Glutamatergic neuron (in vitro differentiated cells): ENCODE data around the gene FAIM2. TPM values are rescaled to one million over a fixed set of nuclear protein-coding genes. Genes with fewer than 3 reads are reported as not detected.

ENCODE experiments used
- DNase-seq: peaks from one replicate; pipeline ENCODE4 v3.0.0; 2022
- H3K27ac Mint-ChIP-seq: one replicate; pipeline ENCODE4 v1.8.0; 2020; ENCODE audit warnings: mild to moderate bottlenecking, mixed read lengths, inconsistent platforms; ENCODE audit not compliant: unreplicated experiment
- H3K27me3 Mint-ChIP-seq: one replicate; pipeline ENCODE4 v1.8.0; 2020; ENCODE audit warnings: mild to moderate bottlenecking, moderate library complexity, mixed read lengths, inconsistent platforms; ENCODE audit not compliant: unreplicated experiment
- H3K36me3 Mint-ChIP-seq: one replicate; pipeline ENCODE4 v1.8.0; 2020; ENCODE audit warnings: mild to moderate bottlenecking, mixed read lengths, inconsistent platforms; ENCODE audit not compliant: unreplicated experiment
- H3K4me1 Mint-ChIP-seq: one replicate; pipeline ENCODE4 v1.8.0; 2020; ENCODE audit warnings: mild to moderate bottlenecking, low read depth, mixed read lengths, inconsistent platforms; ENCODE audit not compliant: unreplicated experiment
- H3K4me3 Mint-ChIP-seq: one replicate; pipeline ENCODE4 v1.8.0; 2020; ENCODE audit warnings: mild to moderate bottlenecking, mixed read lengths, inconsistent platforms; ENCODE audit not compliant: unreplicated experiment
- H3K9me3 Mint-ChIP-seq: one replicate; pipeline ENCODE4 v1.8.0; 2020; ENCODE audit warnings: mild to moderate bottlenecking, moderate library complexity, mixed read lengths, inconsistent platforms; ENCODE audit not compliant: unreplicated experiment
- CTCF ChIP-seq: fragments of 200-600 bp; sonication (generic); IDR thresholded peaks from one replicate; pipeline ENCODE4 v1.5.0; 2021; ENCODE audit not compliant: partially characterized antibody, unreplicated experiment
- total RNA-seq: library from RNA; stranded (reverse); fragmentation: NEBNext Ultra II Directional; extraction: Animal tissue kit (Norgen Biotek cat#: 25700); gene quantifications from one replicate; pipeline ENCODE4 v1.2.1, GENCODE V29; 2021; ENCODE audit not compliant: unreplicated experiment

FAIM2 gene
- total RNA-seq, 1 donor from 2014 or later, result 3.5 TPM

GRCh38 chr12:49925433-49926204 lies 21.9 kb upstream of the FAIM2 start:
- Mint-ChIP-seq H3K4me1 (no peaks in the 10 kb centered on the region), H3K27ac (no peak overlapping the region), H3K4me3 (no peak overlapping the region), H3K9me3 (peaks cover 2% of the 10 kb centered on the region), H3K27me3 (peaks cover 8% of the 10 kb centered on the region), H3K36me3 (no peaks in the 10 kb centered on the region)
- DNase-seq, result no peak
- TF ChIP-seq CTCF, result no peak

- H3K4me3 Mint-ChIP-seq, result no peak overlapping the region
- H3K4me1 Mint-ChIP-seq, result no peaks in the 10 kb centered on the region
- H3K9me3 Mint-ChIP-seq, result peaks cover 2% of the 10 kb centered on the region
- H3K36me3 Mint-ChIP-seq, result no peaks in the 10 kb centered on the region
- peak overlapping the region; percentile 62 for H3K27ac Mint-ChIP-seq
- TF ChIP-seq CTCF, result no peak
- DNase-seq, result no peak
- peaks cover 8% of the 10 kb centered on the region for H3K27me3 Mint-ChIP-seq
These were observed 21.0 kb upstream of the FAIM2 start for GRCh38 chr12:49924628-49925246.

- Mint-ChIP-seq H3K9me3 (peaks cover 4% of the 10 kb centered on the region), H3K27ac (no peak overlapping the region), H3K36me3 (no peaks in the 10 kb centered on the region), H3K4me1 (no peaks in the 10 kb centered on the region), H3K4me3 (no peak overlapping the region), H3K27me3 (peaks cover 6% of the 10 kb centered on the region)
- no peak for TF ChIP-seq CTCF
- no peak for DNase-seq
These were observed 20.3 kb upstream of the FAIM2 start for GRCh38 chr12:49923880-49924556.

GRCh38 chr12:49923035-49923644 lies 19.4 kb upstream of the FAIM2 start:
- H3K4me3 Mint-ChIP-seq, result no peak overlapping the region

More at GRCh38 chr12:49923035-49923644, 19.4 kb upstream of the FAIM2 start:
- Mint-ChIP-seq H3K36me3 (no peaks in the 10 kb centered on the region), H3K27me3 (peaks cover 6% of the 10 kb centered on the region), H3K27ac (no peak overlapping the region), H3K4me1 (no peaks in the 10 kb centered on the region), H3K9me3 (peaks cover 4% of the 10 kb centered on the region)
- no peak for TF ChIP-seq CTCF
- no peak for DNase-seq
